Endothelial cell of coronary artery (primary cell): ENCODE results near the gene RAB7B. TPM values are rescaled to one million over a fixed set of nuclear protein-coding genes. Genes with fewer than 3 reads are reported as not detected.

Experiments used
- total RNA-seq: library from RNA; depleted of rRNA; stranded (reverse); fragments of >200 nt; gene quantifications from 2 replicates; pipeline ENCODE4 v1.2.3, GENCODE V29; 2014

Gene RAB7B
- 0.09 and 0.47 TPM in 2 replicates for total RNA-seq

DNA sequence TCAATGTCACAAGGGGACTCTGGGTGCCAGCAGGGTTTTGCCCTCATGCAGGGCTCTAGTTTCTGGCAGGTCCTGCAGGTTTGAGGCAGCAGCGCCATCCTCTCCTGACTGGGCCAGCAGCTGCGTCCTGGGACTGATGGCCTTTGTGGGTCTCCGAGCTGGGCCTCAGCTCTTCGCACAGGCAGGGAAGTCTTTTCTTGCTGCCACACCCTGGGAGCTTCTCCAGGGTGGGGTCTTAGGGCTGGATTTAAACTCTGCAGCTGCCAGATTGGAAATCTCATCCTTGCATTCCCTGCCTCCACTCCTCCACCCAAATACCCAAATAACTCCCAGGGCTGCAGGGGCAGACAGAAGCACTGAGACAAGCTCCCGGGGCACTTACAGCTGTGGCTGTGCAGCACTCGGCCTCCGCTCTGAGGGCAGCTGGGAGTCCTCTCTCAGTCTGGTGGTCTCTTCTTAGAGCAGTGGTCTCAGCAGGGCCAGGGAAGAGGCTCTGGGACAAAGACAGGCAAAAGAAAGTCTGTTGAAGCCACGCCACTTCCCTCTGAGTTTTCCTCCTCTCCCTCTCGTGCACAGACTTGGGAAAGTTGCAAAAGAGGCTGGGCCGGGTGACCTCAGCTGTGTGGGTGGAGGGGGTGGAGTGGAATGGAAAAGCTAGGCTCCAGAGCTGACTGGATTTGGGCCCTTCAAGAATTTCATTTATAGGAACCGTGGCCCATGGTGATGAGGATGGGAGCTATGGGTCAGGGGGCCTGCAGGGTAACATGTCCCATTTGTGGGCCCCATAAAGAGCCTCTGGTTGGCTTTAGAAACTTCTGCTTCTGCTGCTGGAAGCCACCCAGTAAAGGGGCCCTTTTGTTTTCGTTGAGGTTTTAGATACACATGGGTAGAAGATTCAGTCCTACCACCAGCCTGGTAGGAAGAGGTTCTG, at the start of gene RAB7B:
Gene RAB7B (minus strand): TSS at position 525 of the 931 bp plus-strand sequence. CDS start 9,260 bp downstream, outside the sequence.

DNA sequence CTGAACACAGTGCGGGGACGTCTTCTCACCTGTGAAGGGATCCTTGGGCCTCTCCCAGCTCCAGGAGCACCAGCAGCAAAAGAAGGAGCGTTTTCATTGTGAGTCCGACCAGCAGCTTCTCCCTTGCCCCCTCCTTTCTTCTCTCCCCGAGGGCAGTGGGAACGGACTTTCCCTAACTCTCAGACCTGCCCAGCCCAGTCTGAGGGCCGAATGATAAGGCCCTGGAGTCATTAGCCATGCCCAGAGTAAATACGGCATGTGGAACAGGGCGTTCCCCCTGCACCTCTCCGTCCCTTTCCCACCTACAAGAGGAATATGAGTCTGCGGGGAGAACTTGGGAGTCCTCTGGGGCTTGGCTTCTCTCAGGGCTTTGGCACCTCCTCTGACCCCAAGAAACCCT, 20.5 kb upstream of the RAB7B start, which contains the start of gene CTSE:
Gene CTSE (minus strand): TSS at position 201 of the 400 bp plus-strand sequence. CDS start 104 bp downstream, at position 97.

DNA sequence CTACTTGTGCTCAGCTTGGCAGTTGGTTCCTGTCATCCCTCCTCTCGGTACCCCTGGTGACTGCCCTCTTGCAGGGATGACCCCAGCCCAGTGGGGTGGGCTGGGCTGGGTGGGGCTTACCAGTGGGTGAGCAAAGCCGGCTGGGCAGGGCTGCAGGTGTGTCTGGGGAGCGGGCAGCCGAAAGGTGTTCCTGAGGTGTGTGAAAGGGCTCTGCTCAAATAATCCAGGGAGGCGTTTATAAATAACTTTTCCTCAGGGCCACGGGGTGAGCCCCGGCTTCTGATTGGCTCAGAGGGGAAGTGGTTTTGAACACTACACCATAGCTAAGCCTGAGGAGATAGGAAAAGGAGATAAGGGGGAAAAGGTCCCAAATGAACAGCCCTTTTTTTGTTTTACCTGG, 60.0 kb downstream of the RAB7B start, which contains the start of gene SLC26A9:
Gene SLC26A9 (minus strand): TSS at position 212 of the 400 bp plus-strand sequence. CDS start 7,636 bp downstream, outside the sequence.

Other genes starting within 250 kb of the RAB7B start
- gene RAB29, start 227.9 kb downstream of the RAB7B start, total RNA-seq, result 17.6 and 19.7 TPM in 2 replicates
- gene SLC41A1, start 190.2 kb downstream of the RAB7B start, total RNA-seq, result 7.1 and 15.3 TPM in 2 replicates
- not detected in 2 replicates for gene PM20D1, start 153.3 kb downstream of the RAB7B start, total RNA-seq
- under 0.01 TPM in 2 replicates for gene SLC26A9, start 59.9 kb downstream of the RAB7B start, total RNA-seq
- gene CTSE, start 20.5 kb upstream of the RAB7B start, total RNA-seq, result 0.27 TPM in 1 of 2 replicates, not detected in the other
- gene RHEX, start 49.8 kb upstream of the RAB7B start, total RNA-seq, result not detected in 2 replicates
- gene AVPR1B, start 114.0 kb upstream of the RAB7B start, total RNA-seq, result under 0.01 TPM in 1 of 2 replicates, not detected in the other
- gene FAM72A, start 199.4 kb upstream of the RAB7B start, total RNA-seq, result 2.5 and 4.6 TPM in 2 replicates
- 66.9 and 114 TPM in 2 replicates for gene SRGAP2, start 200.1 kb upstream of the RAB7B start, total RNA-seq